Tibial nerve (tissue), 4 donors: Measurements from ENCODE around the gene AP2A1. TPM values are rescaled to one million over a fixed set of nuclear protein-coding genes. Genes with fewer than 3 reads are reported as not detected.

ENCODE experiments used
- DNase-seq, 2 donors: peaks; one replicate each; pipeline ENCODE4 v3.0.0-alpha.2; 2019; ENCODE audit warnings: low spot score in 2 of 2
- H3K27ac ChIP-seq, 4 donors: fragments of 200-600 bp; sonication (generic) in 3 of 4; one replicate each; pipeline ENCODE4 v1.5.1; 2017 to 2019; ENCODE audit warnings: mild to moderate bottlenecking in 1 of 4
- H3K27me3 ChIP-seq, 2 donors: fragments of 200-600 bp; sonication (generic) in 1 of 2; one replicate each; pipeline versions ENCODE4 v1.5.1 to v1.6.0; 2017 to 2019
- H3K36me3 ChIP-seq, 3 donors: fragments of 200-600 bp; sonication (generic); one replicate each; pipeline ENCODE4 v1.5.1; 2018 to 2019
- H3K4me1 ChIP-seq, 4 donors: fragments of 200-600 bp; sonication (generic) in 3 of 4; one replicate each; pipeline ENCODE4 v1.5.1; 2017 to 2019
- H3K4me3 ChIP-seq, 4 donors: fragments of 200-600 bp; sonication (generic) in 3 of 4; one replicate each; pipeline ENCODE4 v1.5.1; 2017 to 2019; ENCODE audit warnings: mild to moderate bottlenecking in 1 of 4, moderate library complexity in 1 of 4
- H3K9me3 ChIP-seq, 4 donors: fragments of 200-600 bp; sonication (generic) in 3 of 4; one replicate each; pipeline ENCODE4 v1.5.1; 2017 to 2019
- EP300 ChIP-seq, 2 donors: sonication (generic); formaldehyde crosslinking; IDR thresholded peaks; one replicate each; pipeline ENCODE4 v1.6.1; 2017; ENCODE audit warnings: antibody characterized with exemption in 2 of 2, mild to moderate bottlenecking in 1 of 2
- POLR2A ChIP-seq, 2 donors: fragments of 450-650 bp; IDR thresholded peaks; one replicate each; pipeline ENCODE4 v1.6.1; 2017; ENCODE audit warnings: antibody characterized with exemption in 2 of 2, mild to moderate bottlenecking in 2 of 2, moderate library complexity in 2 of 2
- WGBS, 2 donors: methylation state at CpG; one replicate each; pipeline ENCODE4 v1.1.5; 2018; 5-methylcytosine and 5-hydroxymethylcytosine counted together
- total RNA-seq, 4 donors: library from RNA; depleted of rRNA; stranded (reverse); fragments of >200 nt; gene quantifications; one replicate each; pipeline ENCODE4 v1.1.0, GENCODE V29; 2016
- TF ChIP-seq, protein P1 (sequence below), 5 experiments: fragments of 200-600 bp in 3 of 5; fragments of 450-650 bp in 2 of 5; sonication (generic) in 3 of 5; IDR thresholded peaks; one replicate each; pipeline ENCODE4 v1.5.1; 2016 to 2019; ENCODE audit warnings: antibody characterized with exemption in 5 of 5, mild to moderate bottlenecking in 3 of 5, moderate library complexity in 2 of 5

The AP2A1 gene
- total RNA-seq, 4 donors from 2014 or later, result 92.9 to 117 (median 104) TPM

DNA sequence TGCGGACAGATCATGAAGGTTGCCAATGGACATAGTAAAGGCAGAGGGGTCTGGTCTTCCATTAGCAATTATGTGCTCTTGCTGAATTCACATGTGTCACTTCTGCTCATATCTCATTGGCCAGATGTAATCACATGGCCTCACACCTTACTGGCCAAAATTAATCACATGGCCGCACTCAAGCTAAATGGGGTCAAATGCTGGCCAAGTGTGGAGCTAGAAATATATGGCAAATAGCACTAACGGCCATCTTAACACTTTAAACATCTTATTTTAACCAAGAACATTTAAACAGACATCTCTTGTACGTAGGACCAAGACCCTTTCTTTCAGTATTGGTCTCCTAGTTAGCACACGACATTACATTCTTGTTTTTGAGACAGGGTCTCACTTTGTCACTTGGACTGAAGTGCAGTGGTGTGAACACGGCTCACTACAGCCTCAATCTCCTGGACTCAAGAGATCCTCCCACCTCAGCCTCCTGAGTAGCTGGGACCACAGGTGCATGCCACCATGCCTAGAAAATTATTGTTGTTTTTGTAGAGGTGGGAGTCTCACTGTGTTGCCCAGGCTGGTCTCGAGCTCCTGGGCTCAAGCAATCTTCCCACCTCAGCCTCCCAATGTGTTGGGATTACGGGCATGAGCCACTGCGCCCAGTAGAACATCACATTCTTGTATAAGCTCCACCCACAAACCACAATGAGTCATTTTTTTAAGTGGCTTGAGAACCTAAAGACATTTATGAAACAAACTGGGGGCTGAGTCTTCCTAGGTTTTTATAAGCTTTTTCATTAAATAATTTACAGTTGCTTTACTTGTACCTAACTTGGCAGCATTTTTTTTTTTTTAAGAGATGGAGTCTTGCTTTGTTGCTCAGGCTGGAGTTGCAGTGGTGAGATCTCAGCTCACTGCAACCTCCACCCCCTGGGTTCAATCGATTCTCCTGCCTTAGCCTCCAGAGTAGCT lies 81.2 kb downstream of the AP2A1 start:
- H3K36me3 ChIP-seq, result no peaks in the 10 kb centered on the region
- no peak overlapping the region for H3K27ac ChIP-seq
- TF ChIP-seq POLR2A (IDR thresholded peaks at IDR 0.05), result no peak
- no peaks in the 10 kb centered on the region for H3K27me3 ChIP-seq
- 82 to 91% methylated on average over 10 of the region's 10 CpGs for WGBS, 2 donors
- DNase-seq, result no peak
- H3K4me1 ChIP-seq, result peaks cover 0 to 20% (median 17%) of the 10 kb centered on the region in 4 donors
- H3K4me3 ChIP-seq, result no peak overlapping the region
- peaks cover 0 to 5% (median 1%) of the 10 kb centered on the region in 4 donors for H3K9me3 ChIP-seq

DNA sequence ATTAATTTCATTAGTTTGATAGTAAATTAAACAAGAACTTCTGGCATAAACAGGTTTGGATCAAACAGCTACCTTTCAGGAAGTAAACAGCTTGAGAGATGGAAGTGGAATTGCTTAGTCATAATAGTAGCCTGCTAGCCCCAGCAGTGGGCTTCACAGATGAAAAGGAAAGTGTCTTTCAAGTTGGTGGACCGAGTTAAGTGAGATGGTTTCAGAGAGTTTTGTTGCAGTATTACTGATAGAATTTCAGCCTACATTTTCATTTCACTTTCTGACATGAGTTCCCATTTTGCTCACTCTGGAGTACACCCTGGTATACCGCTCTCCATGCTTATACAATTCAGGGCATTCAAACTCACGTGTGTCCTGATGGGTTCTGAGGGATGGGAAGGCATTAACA lies 82.1 kb downstream of the AP2A1 start:
- WGBS, 2 donors, result 94 to 99% methylated on average over 3 of the region's 3 CpGs
- no peak for DNase-seq
- no peaks in the 10 kb centered on the region for H3K27me3 ChIP-seq

DNA sequence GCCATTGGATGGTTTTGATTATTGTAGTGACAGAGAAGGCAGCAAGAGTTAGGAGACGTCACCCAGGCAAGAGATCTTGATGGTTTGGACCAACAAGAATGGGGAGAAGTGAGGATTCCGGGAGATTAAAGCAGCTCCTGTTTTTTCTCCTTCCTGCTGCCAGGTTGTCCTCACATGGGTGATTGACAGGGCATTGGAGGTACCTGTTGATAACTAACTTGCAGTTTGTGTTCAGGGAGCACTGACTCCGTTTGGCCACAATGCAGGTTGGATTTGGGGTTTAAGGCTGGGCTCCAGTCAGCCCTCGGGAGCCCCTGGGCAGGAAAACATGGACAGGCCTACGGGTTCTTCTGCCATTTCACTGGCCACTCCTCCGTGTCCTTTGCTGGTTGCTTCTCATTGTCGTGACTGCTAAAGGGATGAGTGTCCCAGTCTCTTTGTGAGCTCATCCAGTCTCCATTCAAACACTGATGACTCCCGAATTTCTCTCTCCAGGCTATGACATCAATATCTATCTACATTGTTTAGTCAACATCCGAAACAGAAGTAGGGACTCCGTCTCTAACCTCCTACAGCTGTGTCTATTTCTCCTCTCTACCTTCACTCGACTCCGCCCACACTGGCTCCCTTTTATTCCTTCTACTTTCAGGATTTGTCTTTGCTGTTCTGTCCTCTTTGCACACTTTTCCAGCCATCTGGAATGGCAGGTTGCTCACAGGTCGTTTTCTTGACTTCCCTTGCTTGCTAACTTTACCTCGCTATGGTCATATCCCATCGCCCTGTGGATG lies 82.8 kb downstream of the AP2A1 start:
- peaks cover 0 to 5% (median 1%) of the 10 kb centered on the region in 4 donors for H3K9me3 ChIP-seq
- TF ChIP-seq, protein P1, sequence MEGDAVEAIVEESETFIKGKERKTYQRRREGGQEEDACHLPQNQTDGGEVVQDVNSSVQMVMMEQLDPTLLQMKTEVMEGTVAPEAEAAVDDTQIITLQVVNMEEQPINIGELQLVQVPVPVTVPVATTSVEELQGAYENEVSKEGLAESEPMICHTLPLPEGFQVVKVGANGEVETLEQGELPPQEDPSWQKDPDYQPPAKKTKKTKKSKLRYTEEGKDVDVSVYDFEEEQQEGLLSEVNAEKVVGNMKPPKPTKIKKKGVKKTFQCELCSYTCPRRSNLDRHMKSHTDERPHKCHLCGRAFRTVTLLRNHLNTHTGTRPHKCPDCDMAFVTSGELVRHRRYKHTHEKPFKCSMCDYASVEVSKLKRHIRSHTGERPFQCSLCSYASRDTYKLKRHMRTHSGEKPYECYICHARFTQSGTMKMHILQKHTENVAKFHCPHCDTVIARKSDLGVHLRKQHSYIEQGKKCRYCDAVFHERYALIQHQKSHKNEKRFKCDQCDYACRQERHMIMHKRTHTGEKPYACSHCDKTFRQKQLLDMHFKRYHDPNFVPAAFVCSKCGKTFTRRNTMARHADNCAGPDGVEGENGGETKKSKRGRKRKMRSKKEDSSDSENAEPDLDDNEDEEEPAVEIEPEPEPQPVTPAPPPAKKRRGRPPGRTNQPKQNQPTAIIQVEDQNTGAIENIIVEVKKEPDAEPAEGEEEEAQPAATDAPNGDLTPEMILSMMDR (IDR thresholded peaks at IDR 0.05), result no peak
- DNase-seq, result no peak
- peak overlapping the region in 3 of 4 donors; percentile 99 to 100 (median 99) for H3K27ac ChIP-seq
- 89 to 92% methylated on average over 15 of the region's 15 CpGs for WGBS, 2 donors
- peaks cover 0 to 6% (median 0%) of the 10 kb centered on the region in 3 donors for H3K36me3 ChIP-seq
- peak overlapping the region in 3 of 4 donors; percentile 91 to 97 (median 95) for H3K4me3 ChIP-seq
- H3K4me1 ChIP-seq, result peaks cover 0 to 36% (median 24%) of the 10 kb centered on the region in 4 donors
- H3K27me3 ChIP-seq, result no peaks in the 10 kb centered on the region

More for the DNA sequence above, 82.1 kb downstream of the AP2A1 start:
- peaks cover 0 to 29% (median 23%) of the 10 kb centered on the region in 4 donors for H3K4me1 ChIP-seq
- no peaks in the 10 kb centered on the region for H3K36me3 ChIP-seq
- no peak overlapping the region for H3K27ac ChIP-seq
- no peak overlapping the region for H3K4me3 ChIP-seq
- TF ChIP-seq POLR2A (IDR thresholded peaks at IDR 0.05) (no peak), EP300 (IDR thresholded peaks at IDR 0.05) (no peak)
- TF ChIP-seq, protein P1 (IDR thresholded peaks at IDR 0.05), result no peak
- H3K9me3 ChIP-seq, result peaks cover 0 to 5% (median 1%) of the 10 kb centered on the region in 4 donors

DNA sequence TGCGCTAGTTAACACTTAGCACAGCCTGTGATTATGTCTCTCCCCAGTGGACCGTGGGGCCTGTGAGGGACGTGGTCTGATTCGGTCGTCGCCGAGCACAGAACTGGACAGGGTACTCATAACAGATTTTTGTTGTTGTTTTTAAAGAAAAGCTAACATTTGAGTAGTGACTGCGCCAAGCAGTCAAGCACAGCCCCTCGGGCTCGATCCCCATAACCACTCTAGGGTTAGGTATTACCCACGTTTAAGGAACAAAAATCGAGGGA lies 83.4 kb downstream of the AP2A1 start:
- Histone ChIP-seq H3K4me1 (peaks cover 0 to 41% (median 24%) of the 10 kb centered on the region in 4 donors), H3K4me3 (peak overlapping the region; percentile 91 to 97 (median 96)), H3K9me3 (peaks cover 0 to 5% (median 1%) of the 10 kb centered on the region in 4 donors), H3K27me3 (no peaks in the 10 kb centered on the region), H3K36me3 (peaks cover 0 to 12% (median 0%) of the 10 kb centered on the region in 3 donors), H3K27ac (peak overlapping the region; percentile 99 to 100 (median 100))
- TF ChIP-seq POLR2A (IDR thresholded peaks at IDR 0.05), result no peak
- TF ChIP-seq, protein P1 (IDR thresholded peaks at IDR 0.05), result no peak
- no peak for TF ChIP-seq EP300 (IDR thresholded peaks at IDR 0.05)
- 53 to 65% methylated on average over 12 of the region's 12 CpGs for WGBS, 2 donors
- DNase-seq, result no peak

DNA sequence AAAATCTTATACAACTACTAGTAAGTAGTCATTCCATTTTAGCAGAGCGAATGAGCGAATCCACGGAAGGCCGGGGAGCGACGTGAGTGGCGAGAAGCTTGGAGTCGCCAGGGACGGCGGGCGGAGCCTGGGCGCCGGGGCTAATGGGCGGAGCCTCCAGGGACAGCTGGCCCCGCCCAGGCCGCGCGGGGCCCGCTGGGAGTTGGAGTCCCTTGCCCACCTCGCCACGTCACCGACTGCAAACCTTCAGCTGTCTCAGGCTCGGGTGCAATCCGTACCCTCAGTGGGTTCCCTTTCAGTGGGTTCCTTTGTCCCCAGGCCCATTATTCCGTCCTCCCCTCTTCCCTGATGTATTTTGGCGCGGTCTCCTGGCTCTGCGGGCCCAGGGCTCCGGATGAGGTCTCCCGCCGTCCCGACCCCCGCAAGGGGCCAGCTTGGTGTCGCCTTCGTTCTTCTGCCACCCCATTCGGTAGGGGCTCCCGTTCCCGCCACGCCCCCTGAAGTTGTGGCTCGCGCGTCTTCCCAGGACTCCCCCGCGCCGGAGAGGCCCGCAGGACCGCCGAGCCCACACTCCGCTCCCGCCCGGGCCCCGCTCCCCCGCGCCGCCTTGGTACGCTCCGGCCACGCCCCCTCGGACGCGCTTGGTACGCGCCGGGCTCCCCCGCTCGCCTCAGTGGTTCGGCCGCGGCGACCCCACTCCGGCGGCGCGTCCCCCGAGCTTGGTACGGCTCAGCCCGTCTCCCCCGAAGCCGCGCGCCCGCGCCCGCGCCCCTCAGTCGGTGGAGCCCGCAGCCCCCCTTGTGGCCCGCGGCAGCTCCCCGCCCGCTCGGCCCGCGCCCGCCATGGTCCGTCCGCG lies 83.9 kb downstream of the AP2A1 start, which contains the start of gene PTOV1:
PTOV1 (plus strand) TSS at position 673 of the 856 bp plus-strand sequence.
- H3K4me1 ChIP-seq, result peaks cover 0 to 44% (median 24%) of the 10 kb centered on the region in 4 donors
- 1 to 6% methylated on average over 57 to 87 of the region's 98 CpGs for WGBS, 2 donors
- peak within 1 kb of the TSS; percentile 99 to 100 (median 100) for H3K27ac ChIP-seq
- peak; percentile 81 to 82 for DNase-seq
- H3K36me3 ChIP-seq, result peaks cover 0 to 17% (median 0%) of the 10 kb centered on the region in 3 donors
- peak; percentile 80 to 94 for TF ChIP-seq EP300 (IDR thresholded peaks at IDR 0.05)
- TF ChIP-seq, protein P1 (IDR thresholded peaks at IDR 0.05), result peak in 2 of 5 experiments; percentile 39 to 44
- TF ChIP-seq POLR2A (IDR thresholded peaks at IDR 0.05), result peak; percentile 77 to 93
- H3K9me3 ChIP-seq, result peaks cover 0 to 5% (median 1%) of the 10 kb centered on the region in 4 donors
- peak within 1 kb of the TSS; percentile 91 to 97 (median 96) for H3K4me3 ChIP-seq
- no peaks in the 10 kb centered on the region for H3K27me3 ChIP-seq
